ENCODE results near the gene CCR5AS.

The CCR5AS gene

GRCh38 chr3:46393554-46394434, 13.1 kb downstream of the CCR5AS start:
- H3K23me2 ChIP-seq (ENCODE audit: insufficient read length, low read depth, low read length, poor library complexity, severe bottlenecking), result no peaks in the 10 kb centered on the region
- H3K18ac ChIP-seq (ENCODE audit: insufficient read length, low read depth, low read length), result no peak overlapping the region
- no peaks in the 10 kb centered on the region for H3K79me1 ChIP-seq (ENCODE audit: insufficient read depth, low read depth, low read length, poor library complexity, severe bottlenecking)
- H2BK120ac ChIP-seq (ENCODE audit: low read depth, low read length, poor library complexity, severe bottlenecking), result no peak overlapping the region
- H2BK20ac ChIP-seq (ENCODE audit: low read depth, low read length, poor library complexity, severe bottlenecking), result no peak overlapping the region
- H3K4me1 Mint-ChIP-seq, result peaks cover 9 to 16% of the 10 kb centered on the region in 2 experiments
- no peak overlapping the region for H3K27ac Mint-ChIP-seq
- no peaks in the 10 kb centered on the region for H3K9me3 Mint-ChIP-seq
- H2BK15ac ChIP-seq (ENCODE audit: low read depth, low read length), result no peak overlapping the region
- no peak overlapping the region for H3K27ac ChIP-seq (ENCODE audit: insufficient read length, low read depth, low read length)
- H4K8ac ChIP-seq (replicated peaks; ENCODE audit: insufficient read length, low read depth, low read length), result no peak overlapping the region
- no CpG with 5 or more reads among the region's 8 CpGs for WGBS (ENCODE audit: extremely low coverage, insufficient read length, low lambda C conversion rate)
- peaks cover 6% of the 10 kb centered on the region for H3K27me3 Mint-ChIP-seq (ENCODE audit: low read depth)
- H2AFZ ChIP-seq (ENCODE audit: low read length), result no peak overlapping the region
- no peaks in the 10 kb centered on the region for H3K27me3 ChIP-seq (ENCODE audit: insufficient read depth, low read length)
- H3K36me3 Mint-ChIP-seq (ENCODE audit: insufficient read depth in 1 of 3, low read depth in 3 of 3), result no peaks in the 10 kb centered on the region
- no peak overlapping the region for H2BK5ac ChIP-seq (ENCODE audit: insufficient read length, low read length)
- no peak for TF ChIP-seq CTCF (conservative IDR thresholded peaks at IDR 0.05)
- H2AK5ac ChIP-seq (ENCODE audit: insufficient read length, low read length), result no peak overlapping the region
- no peak overlapping the region for H3K4ac ChIP-seq (ENCODE audit: low read depth, low read length)
- H2BK12ac ChIP-seq (ENCODE audit: insufficient read length, low read depth, low read length), result no peak overlapping the region
- no peak overlapping the region for H3K4me3 Mint-ChIP-seq
- H3T11ph ChIP-seq (ENCODE audit: low read length), result no peak overlapping the region
- no peak overlapping the region for H3K4me2 ChIP-seq (ENCODE audit: insufficient read depth, insufficient read length, low read length)
- no peaks in the 10 kb centered on the region for H4K20me1 ChIP-seq (ENCODE audit: control insufficient read depth, insufficient read depth, insufficient read length)
- no peak overlapping the region for H3K23ac ChIP-seq (ENCODE audit: insufficient read length, low read depth, low read length)
- no peak overlapping the region for H3K9ac ChIP-seq (ENCODE audit: extremely low read depth, insufficient read length, low read length)
- no peak overlapping the region for H4K91ac ChIP-seq (ENCODE audit: insufficient read length, low read depth, low read length)
- no peaks in the 10 kb centered on the region for H3K4me1 ChIP-seq (ENCODE audit: insufficient read depth, low read length)
- H3K14ac ChIP-seq (ENCODE audit: insufficient read depth, low read length), result no peak overlapping the region
- DNase-seq, result peak; percentile 57
- H3K79me2 ChIP-seq (ENCODE audit: insufficient read depth, low read length), result no peaks in the 10 kb centered on the region
- H3K9me3 ChIP-seq (ENCODE audit: control insufficient read depth, low read depth, low read length), result no peaks in the 10 kb centered on the region
- H3K56ac ChIP-seq (ENCODE audit: insufficient read length, low read depth, low read length), result no peak overlapping the region
- H4K5ac ChIP-seq (ENCODE audit: insufficient read length, low read depth, low read length), result no peak overlapping the region
